Epithelial cell of prostate (primary cell): ENCODE measurements around the gene SIRT4.
"Not testable (repeated sequence)": the region's sequence is repeated elsewhere in the genome, so short reads cannot be mapped to it uniquely, and the experiment has no call there.

Source experiments
- DNase-seq: peaks from one replicate; pipeline ENCODE4 v3.0.0-alpha.2; 2011; ENCODE audit warnings: low read depth, low spot score
- H3K27ac ChIP-seq: fragments of 450-650 bp; 2 replicates; pipeline ENCODE4 v1.5.1; 2017; ENCODE audit warnings: mild to moderate bottlenecking

The SIRT4 gene, protein sequence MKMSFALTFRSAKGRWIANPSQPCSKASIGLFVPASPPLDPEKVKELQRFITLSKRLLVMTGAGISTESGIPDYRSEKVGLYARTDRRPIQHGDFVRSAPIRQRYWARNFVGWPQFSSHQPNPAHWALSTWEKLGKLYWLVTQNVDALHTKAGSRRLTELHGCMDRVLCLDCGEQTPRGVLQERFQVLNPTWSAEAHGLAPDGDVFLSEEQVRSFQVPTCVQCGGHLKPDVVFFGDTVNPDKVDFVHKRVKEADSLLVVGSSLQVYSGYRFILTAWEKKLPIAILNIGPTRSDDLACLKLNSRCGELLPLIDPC

DNA sequence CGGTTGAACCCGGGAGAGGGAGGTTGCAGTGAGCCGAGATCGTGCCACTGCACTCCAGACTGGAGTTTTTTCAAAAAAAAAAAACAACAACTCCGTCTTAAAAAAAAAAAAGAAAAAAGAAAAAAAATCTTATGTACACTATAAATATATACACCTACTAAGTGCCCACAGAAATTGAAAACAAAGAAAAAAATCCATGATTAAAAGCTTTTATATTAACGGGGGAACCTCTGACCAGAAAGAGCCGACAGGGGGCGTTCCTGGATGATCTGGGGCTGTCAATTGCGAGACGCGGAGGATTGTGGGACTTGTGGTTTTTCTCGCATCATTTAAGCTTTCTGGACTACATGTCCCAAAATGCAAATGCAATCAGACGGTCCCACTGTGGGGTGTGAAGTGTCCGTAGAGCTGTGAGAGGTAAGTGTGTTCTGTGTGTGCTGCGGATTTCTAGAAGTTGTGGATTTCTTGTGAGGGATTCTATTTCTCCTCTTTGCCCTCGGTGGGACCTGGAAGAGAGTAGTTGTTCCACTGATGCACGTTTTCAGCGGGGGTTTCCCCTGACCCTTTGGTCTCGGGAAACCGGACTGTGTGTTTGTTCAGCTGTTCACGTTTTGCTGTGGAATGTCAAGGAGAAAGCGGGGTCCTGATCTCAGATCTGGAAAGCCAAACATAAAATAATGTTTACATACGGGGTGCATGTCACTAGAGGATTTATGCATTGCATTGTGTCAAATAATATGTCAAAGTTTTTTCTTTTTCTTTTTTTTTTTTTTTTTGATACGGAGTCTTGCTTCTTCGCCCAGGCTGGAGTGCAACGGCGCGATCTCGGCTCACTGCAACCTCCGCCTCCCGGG, at the start of gene SIRT4:
TSS of gene SIRT4 (plus strand) at position 360 of the 854 bp plus-strand sequence. CDS start 1,241 bp downstream, outside the sequence.
- DNase-seq: peak; percentile 63
- no peak within 1 kb of the TSS for H3K27ac ChIP-seq

DNA sequence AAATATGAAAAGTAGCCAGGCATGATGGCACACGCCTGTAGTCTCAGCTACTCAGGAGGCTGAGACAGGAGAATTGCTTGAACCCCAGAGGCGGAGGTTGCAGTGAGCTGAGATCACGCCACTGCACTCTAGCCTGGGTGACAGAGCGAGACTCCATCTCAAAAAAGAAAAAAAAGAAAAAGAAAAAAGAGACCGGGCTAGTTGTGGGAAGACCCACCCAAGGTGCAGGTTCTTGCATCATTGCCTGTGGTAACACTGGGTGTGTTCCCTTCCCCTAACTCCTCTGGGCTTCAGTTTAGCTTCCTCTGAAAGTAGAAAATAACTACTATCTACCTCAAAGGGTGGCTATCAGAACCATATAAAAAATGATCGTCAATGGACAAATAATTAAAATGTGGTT, 48.8 kb upstream of the SIRT4 start:
- H3K27ac ChIP-seq: peak overlapping the region; percentile 99
- not testable (repeated sequence) for DNase-seq

DNA sequence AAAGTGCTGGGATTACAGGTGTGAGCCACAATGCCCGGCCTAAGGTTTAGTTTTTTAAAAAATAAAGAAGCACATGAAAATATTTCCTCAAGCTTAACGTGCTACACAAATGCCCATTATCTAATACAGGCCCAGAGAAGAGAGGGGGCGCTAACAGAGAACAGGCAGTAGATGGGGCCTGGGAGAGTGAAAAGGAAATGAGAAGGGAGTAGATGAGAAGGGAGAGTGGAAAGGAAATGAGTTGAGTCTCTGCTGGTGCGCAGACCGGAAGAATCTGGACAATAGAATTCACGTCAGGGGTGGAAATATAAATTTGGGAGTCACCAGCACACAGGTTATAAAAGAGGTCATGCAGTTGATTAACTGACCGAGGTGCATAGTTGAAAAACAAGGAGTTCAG, 47.3 kb upstream of the SIRT4 start:
- peak overlapping the region; percentile 99 for H3K27ac ChIP-seq

DNA sequence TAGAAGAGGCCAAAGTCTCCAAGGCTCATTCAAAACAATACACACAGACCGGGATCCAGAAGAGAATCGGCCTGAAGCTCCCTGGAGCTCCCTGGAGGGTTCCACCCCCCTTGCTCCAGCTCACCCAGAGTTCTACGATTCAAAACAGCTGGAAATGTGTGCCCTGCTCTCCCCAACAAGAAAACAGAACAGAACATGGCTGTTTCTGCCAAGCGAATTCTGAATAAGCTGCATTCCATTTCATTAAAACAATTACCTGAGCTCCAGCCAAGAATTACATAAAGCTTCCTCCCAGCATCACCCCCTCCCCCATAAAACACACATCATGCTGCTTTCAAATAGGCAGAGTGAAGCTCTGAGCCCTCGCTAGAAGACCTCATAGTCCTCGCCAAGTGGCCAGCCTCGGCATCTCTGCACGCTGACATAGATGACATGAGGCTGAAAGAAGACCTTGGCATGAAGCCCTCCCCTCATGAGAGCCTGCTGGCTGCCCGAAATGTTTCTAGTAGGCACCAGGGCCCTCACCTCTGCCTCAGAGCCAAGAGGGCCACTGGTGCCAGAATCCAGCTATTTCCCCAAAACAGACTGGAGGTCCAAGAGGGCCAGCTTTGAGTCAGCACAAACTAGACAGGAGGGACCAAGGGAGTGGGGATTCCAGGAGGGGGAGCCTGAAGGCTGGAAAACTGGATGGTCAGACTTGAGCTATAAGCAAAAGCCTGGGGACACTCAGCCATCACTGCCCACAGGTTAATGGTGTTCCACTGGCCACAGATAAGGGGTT, 44.9 kb upstream of the SIRT4 start:
- peak overlapping the region; percentile 98 for H3K27ac ChIP-seq

More for the DNA sequence above, 47.3 kb upstream of the SIRT4 start:
- no peak for DNase-seq

DNA sequence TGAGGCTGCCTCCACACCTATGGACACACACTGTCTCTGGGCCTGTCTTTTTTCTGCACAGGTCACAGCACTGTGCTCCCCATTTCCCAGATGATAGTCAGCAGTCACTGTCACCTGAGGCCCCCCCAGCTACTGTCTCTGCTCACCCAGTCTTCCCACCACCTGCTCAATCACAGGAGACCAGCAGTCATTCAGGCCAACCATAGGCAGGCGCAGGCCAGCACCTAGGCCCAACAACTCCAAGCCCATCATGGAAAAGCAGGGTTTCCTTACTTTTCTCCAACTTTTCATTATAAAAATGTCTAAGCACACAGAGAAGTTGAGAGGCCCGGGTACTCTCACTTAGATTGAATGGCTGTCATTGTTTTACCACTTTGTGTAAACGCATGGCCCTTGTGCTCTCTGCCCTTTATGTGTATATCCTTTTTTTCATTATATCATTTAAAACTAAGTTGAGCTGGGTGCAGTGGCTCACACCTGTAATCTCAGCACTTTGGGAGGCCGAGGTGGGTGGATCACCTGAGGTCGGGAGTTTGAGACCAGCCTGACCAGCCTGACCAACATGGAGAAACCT, 43.7 kb upstream of the SIRT4 start:
- no peak for DNase-seq
- peak overlapping the region; percentile 98 for H3K27ac ChIP-seq

More for the DNA sequence above, 44.9 kb upstream of the SIRT4 start:
- DNase-seq: no peak

DNA sequence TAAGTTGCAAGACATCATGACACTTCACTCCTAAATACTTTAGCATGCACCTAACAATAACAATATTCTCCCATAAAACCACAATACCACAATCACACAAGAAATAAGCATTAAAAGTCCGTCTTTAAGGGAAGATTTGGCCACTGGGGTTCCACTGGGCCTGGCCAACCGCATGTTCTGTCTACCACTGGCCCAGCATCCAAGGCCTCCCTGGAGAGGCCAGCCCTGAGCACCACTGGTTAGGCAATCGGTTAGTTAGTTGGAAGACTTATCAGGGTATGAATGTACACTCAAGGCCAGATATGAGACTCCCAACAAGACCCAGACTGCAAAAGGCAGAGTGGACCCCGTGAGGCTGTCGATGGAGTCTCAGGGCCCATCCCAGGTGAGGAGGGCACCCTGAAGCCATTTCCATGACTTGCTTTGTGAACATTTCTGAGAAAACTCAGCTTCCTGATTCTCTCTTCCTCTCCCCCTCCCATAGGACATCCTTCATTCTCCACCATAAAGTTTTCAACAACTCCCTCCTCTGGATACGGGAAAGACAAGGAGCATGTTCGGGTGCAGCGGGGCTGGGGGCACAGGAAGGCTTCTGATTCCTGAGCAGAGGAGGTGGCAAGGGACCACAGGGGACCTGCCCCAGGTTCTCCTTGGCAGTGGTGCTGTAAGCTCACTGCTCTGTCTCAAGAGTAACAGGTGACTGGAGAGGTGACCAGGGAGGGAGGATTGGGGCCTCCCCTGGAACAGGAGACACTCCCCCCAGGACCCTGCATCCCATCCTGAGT, 42.5 kb upstream of the SIRT4 start:
- peak overlapping the region; percentile 98 for H3K27ac ChIP-seq
- DNase-seq: no peak

DNA sequence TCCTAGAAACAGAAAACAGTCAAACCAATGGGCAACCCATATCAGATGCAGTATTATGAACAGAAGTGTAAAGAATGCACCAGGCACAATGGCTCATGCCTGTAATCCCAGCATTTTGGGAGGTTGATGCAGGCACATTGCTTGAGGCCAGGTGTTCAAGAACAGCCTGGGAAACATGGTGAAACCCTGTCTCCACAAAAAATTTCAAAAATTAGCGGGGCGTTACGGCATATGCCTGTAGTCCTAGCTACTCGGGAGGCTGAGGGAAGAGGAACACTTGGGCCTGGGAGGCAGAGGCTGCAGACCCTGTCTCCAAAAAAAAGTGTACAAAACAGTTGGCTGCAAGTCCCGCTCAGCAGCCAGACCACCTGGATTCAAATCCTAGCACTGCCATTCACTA, 41.5 kb upstream of the SIRT4 start:
- peak overlapping the region; percentile 98 for H3K27ac ChIP-seq
- no peak for DNase-seq

DNA sequence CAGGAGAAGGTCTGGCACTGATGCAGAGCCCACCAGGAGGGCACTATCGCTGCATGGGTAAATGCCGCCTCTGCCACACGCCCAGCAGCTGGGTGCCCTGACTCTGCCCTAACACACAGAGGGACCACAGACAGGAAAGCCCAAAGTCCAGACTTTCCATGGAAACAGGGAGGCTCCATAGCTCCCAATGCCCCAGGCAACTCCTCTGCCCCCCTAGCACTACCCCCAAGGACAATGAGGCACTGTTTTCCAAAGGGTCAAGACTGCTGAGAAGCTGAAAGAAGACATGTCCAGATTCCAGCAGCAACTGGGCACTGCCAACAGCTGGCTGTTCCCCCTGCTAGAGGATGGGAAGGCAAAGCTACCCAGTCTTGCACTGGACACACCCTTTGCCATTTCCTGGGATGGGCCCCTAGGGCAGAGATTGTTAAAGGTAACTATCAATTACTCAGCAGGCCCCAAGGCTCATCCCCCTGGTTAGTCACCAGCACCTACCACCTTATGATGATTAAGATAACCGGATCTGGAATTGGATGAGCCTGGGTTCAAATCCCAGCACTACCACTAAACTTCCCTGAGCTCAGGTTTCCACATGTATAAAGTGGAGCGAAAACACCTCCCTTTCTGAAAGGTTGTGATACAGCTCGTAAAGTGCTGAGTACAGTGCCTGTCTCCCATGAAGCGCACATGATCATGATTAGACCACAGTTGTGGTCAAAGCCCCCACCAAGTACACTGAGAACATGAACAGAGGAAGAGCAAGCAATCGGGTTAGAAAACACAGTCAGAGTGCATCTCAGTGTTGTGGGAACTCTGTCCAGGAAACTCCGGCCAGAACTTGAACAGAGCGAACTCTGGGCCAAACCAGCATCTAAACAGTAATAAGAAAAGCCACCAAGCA, 39.9 kb upstream of the SIRT4 start:
- peak; percentile 78 for DNase-seq
- peak overlapping the region; percentile 98 for H3K27ac ChIP-seq

DNA sequence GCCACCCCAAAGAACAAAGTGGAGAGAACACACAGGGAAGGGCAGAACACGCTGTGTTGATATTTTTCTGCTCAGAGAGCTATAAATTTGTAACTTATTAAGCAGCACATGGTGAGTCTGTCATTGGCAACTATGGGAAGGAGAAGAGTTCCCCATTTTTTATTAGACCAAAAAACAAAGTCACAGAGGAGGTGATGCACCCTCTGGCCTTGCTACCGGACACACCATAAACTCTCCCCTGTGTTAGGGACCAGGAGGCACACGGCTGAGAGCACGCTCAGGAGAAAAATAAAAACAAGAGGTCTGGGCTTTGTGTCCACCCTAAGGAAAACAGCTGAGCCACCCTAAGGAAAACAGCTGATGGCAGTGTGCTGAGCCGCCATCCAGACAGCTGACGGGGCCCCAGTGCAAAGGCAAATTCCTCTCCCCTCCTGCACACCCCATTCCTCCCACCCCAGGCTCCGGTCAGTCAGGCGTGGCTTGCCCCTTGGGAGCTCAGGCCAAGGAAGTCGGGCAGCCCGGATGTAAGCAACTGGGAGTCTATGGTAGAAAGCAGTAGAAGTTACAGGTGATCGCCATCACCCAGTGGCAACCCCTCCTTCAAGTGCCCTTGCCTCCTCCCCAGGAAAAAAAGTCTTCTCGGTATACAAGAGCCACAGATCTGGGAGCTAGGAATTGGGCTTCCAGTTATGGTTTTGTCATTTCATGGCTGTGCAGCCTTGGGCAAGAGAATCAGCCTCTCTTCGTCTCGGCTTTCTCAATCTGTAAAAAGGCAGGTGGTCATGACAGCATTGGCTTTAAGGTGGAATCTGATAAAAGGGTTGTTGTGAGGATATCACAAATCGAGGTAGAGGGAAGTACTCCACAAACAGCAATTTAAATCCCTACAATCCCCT, 39.0 kb upstream of the SIRT4 start:
- DNase-seq: no peak
- peak overlapping the region; percentile 98 for H3K27ac ChIP-seq

DNA sequence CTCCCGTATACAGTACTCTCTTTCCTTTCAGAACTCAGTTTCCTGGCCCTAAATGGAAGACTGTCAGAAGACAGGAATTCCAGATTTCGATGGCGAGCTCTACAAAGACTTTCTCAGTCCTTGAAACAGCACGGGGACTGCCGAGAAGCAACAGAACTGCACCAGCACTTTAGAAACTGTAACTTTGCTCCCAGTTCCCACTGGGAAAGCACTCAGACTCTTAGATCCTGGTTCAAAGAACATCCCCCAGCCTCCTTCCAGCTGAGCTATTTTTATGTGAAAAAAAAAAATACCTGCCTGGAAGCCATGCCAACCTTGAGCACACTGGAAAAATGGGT, 38.4 kb upstream of the SIRT4 start:
- DNase-seq: no peak
- H3K27ac ChIP-seq: peak overlapping the region; percentile 98

DNA sequence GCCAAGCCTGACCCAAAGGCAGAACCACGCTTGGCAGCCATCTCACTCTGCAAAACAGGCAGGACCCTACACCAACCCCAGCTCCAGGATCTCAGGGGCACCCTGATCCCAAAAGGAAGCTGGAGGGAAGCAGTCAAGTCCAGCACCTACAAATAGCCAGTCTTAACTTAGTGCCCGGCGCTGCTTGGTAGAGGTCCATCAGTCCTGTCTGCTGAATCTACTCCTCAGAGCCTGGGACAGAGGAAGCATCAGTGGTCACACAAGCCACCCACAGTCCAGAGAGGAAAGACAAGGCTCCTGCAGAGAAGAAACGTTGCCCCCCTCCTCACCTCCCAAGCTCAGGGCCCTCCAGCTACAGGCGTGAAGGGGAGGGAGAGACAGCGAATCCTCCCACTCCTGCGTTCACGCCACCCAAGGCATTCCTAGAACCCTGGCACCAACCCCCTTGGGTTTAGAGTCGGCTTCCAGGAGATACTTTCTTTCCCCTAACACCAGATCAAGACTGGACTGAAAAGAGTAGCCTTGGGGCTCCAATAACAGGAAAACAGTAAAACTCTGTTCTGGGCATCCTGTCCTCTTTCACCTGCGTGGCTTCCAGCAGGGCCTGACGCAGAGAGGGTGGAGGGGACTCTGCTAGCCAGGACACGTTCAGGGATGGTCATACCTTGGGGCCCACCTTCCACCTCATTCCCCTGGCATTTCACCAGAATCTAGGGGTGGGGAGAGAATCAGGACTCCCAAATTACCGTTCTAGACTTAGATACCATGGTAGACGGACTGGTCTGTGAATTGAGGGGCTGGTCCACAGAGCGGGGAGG, 37.8 kb upstream of the SIRT4 start:
- H3K27ac ChIP-seq: peak overlapping the region; percentile 98
- DNase-seq: peak; percentile 66

DNA sequence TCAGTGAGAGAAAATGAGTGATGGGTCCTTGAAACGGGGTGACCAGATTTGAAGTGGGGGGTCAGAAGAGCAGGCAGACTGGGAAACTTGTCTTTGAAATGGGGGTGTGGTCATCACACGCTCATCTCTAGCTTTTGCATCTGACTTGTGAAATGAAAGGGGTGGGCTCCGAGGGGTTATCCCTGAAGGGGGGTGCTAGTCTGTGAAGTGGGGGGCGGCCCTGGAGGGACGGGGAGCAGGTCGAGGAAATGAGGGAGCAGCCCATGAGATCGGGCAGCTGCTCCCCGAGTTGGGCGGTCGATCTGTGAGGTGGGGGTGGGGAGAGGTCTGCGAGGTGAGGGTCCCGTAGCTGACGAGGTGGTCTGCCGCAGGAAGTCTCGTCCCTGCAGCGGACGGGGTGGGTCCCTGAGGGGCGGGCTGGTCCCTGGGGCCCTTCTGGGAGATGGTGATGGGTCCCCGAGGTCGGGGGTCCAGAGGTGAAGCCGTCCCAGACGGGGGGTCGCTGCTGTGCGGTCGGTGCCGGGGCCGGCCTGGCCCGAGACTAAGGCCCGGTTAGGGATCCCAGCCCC, 37.1 kb upstream of the SIRT4 start:
- H3K27ac ChIP-seq: peak overlapping the region; percentile 98
- DNase-seq: no peak

DNA sequence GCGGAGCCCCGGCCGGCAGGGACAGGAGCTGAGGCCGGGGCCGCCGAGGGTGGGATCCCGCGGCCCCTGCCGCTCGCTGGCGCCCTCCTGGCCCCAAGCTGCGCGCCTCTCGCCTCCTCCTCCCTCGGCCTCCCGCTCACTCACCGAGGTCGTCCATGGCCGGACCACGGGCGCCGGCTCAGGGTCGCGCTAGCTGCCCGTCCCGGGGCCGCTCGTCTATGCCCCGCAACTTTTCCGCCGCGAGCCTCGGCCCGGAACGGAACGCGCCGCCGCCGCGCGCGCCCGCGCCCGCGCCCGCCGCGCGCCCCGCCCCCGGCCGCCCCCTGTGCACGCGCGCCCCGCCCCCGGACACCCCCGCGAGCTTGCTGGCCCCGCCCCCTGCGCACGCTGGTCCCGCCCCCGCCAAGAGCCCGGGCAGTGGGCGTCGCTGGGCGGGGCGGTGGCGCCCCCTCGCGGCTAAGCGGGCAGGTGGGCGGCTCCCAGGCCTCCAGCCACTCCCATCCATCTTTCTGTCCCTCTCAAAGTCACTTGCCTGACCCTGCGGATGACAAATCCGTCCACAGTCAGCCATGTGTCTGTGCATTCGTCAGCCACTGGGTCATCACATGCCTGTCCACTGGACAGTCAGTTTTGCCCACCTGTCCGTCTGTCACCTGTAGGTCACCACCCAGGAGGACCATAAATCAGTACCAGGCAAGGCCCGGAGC, 36.5 kb upstream of the SIRT4 start, which contains the start of gene PXN:
TSS of gene PXN (minus strand) at position 258 of the 707 bp plus-strand sequence. CDS start at position 157, 101 bp downstream.
- H3K27ac ChIP-seq: peak within 1 kb of the TSS; percentile 98
- DNase-seq: no peak

DNA sequence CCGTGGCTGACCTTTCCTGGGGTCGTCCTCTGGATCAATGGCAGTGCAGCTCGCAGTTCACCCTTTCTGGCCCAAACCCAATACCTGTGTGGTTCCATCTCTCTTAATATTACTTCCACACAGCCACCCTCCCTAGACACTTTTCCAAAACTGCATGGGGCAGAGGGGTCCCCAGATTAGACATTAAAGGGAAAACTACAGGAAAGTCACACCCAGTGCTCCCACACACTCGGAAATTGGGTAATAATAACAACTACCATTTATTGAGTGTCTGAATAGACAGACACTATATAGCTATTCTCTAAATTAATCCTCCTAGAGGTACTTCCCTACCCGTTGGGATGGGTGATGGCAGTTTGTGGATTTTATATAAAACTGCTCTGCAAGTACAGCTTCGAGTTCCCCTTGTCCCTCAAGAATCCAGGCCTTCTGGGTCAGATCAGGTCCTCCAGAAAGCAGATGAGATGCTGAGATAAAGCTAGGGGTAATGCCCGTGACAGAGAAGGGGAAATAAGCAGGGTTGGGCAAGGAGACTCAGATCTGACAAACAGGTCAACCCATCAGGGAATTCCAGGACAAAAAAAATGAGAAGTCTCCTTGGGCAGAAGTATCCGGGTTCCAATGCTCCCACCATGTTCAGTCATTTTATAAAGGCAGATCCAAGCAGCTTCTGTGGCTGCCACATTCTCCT, 35.8 kb upstream of the SIRT4 start:
- H3K27ac ChIP-seq: no peak overlapping the region
- DNase-seq: no peak

DNA sequence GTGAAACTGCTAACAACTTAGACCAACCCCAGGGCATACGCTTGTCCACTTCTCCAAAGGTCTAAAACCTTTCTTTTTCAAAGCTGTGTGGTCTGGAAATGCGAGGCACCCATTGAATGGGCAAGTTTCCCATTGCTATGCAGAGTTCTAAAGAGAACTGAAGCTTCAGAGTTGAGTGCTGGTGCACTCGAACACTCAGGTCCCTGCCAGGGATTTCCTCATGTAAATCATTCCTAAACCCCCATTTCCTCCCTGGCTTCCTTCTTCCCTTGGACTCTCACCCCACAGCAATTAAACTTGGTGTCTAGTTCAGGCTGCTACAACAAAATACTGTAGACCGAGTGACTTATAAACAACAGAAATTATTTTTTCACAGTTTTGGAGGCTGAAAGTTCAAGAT, 34.4 kb upstream of the SIRT4 start:
- H3K27ac ChIP-seq: no peak overlapping the region
- no peak for DNase-seq
